GM21515 (cell line): ENCODE data around the gene EPC1.

Experiments used
- ATAC-seq: cut with Tn5 transposase; IDR thresholded peaks from one replicate; pipeline ENCODE4 v1.9.1; 2021; ENCODE audit not compliant: unreplicated experiment

EPC1 gene

GRCh38 chr10:32295027-32295426 lies 51.9 kb downstream of the EPC1 start:
- no peak for ATAC-seq

DNA sequence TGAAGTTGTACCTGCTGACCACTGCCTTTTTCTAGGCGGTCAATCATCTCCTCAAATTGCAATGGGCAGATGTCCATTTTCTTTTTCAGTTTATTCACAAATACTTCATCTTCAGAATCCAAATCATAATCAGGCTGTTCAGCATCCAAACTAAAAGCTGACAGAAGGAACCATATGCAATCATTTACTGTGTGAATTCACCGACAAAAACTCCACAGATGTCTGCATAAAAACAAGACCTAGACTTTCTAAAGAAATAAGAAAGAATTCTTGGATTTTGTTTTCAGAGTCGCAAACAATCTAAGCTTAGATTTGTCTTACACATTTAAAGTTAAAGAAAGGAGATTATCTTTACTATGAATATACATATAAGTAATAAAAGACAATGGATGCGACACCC lies 53.4 kb downstream of the EPC1 start:
- ATAC-seq = no peak

- no peak for ATAC-seq
Measured at GRCh38 chr10:32279795-32280194, 67.2 kb downstream of the EPC1 start.

DNA sequence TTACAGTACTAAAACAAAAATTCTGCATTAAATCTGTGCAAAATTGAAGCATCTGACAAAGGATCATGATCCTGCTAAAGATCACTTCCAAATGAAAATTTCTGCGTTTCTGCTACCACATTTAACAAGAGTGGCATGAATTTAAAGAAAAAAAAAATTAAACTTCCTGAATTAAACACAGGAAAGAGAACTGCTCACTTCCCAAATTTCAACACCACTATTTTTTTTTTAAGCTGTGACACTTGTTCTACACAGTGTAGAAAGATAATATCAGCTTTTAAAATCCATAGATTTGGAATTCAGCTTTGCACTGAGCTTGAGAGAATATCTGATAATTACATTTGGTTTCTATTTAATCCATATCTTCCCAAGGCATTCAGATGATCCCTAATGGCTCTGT lies 73.6 kb downstream of the EPC1 start:
- ATAC-seq = no peak

- ATAC-seq = no peak
Measured at GRCh38 chr10:32271617-32272016, 75.3 kb downstream of the EPC1 start.

DNA sequence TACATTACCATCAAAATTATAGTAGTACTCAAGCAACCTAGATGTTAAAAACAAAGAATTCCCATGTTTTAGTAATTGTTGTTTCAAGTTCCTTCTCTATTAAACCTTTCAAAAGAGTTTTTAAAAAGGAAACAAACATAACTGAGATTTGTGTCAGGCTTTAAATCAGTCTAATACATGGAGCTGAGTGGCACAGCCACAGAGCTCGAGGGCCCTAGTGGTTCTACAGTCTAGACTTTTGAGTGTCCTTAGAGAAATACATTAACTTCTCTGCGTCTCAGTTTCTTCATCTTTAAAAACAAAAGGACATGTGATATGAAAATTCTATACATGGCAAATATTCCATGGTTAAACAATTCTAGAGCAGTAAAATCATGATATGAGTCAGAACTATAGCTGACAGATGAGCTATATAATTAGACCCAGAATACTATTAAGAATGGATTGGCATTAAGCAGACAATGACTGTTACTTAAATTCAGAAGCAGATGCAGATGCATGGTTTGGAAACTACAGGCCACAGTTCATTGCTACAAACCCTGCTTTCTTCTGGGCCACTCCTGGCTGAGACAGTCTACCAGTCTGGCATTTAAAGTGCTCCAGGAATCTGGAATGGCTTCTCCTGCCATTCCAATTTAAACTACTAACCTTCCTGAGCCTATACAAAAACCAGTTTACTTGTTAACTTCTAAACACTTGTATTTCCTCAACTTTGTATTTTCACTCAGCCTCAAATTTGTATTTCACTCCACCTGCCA lies 77.4 kb downstream of the EPC1 start:
- no peak for ATAC-seq

DNA sequence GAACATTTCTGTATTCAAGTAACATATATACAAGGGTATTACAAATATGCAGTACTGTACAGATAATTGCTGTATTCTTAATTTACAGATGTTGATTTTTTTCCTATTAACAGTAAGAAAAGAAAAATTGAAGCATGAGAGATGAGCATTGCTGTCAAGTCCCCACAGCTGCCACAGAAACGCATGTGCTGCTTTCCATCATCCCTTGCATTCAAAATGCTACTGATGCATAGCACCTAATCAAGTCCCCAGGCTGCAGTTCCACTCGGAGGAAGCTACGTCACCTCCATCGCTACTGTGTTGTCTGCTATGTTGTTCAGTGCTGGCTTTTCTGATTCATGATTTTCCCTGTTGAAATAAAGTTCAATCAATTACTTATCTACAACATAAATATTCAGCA lies 78.2 kb downstream of the EPC1 start:
- ATAC-seq = no peak

- no peak for ATAC-seq
Measured at GRCh38 chr10:32266979-32267378, 80.0 kb downstream of the EPC1 start.

GRCh38 chr10:32266566-32266965 lies 80.4 kb downstream of the EPC1 start:
- no peak for ATAC-seq

- no peak for ATAC-seq
Measured at GRCh38 chr10:32265756-32266155, 81.2 kb downstream of the EPC1 start.

GRCh38 chr10:32263300-32263699 lies 83.7 kb downstream of the EPC1 start:
- ATAC-seq = no peak

GRCh38 chr10:32259551-32259950 lies 87.4 kb downstream of the EPC1 start:
- ATAC-seq = no peak

- ATAC-seq = peak; percentile 66
Measured at GRCh38 chr10:32256613-32257437, 90.1 kb downstream of the EPC1 start.

DNA sequence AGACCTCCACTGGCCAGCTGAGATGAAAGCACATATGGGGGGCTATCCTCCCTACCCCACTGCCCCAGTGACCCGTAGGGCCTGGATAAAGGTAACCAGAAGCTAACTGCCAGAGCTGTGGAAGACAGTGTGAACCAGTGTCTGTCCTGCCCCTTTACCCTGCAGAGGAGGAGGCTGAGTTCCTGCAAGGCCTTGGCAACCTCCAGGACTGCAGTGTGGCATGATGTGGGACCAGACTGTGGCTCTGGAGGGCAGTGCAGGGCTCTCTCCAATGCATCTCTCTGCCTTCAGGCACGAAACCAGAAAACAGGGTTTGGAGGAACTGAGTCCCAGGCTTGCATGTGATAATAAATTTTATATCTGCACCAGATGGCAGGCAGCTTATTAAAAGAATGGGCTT lies 93.1 kb downstream of the EPC1 start:
- no peak for ATAC-seq

DNA sequence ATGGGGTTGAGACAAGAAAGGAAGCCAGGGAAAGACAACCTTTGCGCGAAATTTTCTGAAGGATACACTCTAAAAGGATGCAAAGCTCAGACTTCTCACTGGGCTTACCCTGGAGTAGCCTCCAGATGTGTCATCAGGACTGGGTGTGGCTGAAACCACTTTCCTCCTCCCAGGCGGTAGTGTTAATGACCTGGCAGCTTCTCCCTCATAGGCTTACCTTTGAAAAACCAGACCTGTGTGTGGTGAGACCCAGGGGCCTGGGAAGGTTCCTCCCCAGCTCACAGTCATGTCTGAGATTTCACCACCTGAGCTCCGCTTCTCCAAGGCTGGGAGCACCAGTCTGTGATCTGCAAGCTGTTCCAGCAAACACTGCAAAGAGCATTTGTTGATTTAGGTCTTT lies 93.7 kb downstream of the EPC1 start:
- no peak for ATAC-seq

- ATAC-seq = peak; percentile 68
Measured at GRCh38 chr10:32250489-32250888, 96.5 kb downstream of the EPC1 start.

- ATAC-seq = no peak
Measured at GRCh38 chr10:32246685-32247084, 100.3 kb downstream of the EPC1 start.

GRCh38 chr10:32245760-32246159 lies 101.2 kb downstream of the EPC1 start:
- no peak for ATAC-seq

- no peak for ATAC-seq
Measured at GRCh38 chr10:32244421-32245207, 102.3 kb downstream of the EPC1 start.

GRCh38 chr10:32244011-32244410 lies 102.9 kb downstream of the EPC1 start:
- no peak for ATAC-seq

GRCh38 chr10:32241946-32242345 lies 105.0 kb downstream of the EPC1 start:
- ATAC-seq = no peak

DNA sequence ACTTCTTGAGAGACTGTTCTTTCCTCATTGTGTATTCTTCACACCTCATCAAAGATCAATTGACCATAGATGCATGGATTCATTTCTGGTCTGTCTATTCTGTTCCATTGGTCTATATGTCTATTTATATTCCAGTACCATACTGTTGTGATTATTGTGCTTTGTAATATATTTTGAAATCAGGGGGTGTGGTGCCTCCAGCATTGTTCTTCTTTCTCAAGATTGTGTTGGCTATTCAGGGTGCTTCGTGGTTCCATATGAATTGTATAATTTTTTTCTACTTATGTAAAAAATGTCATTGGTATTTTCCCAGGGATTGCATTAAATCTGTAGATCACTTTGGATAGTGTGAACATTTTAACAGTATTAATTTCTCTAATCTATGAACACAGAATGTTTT lies 106.5 kb downstream of the EPC1 start:
- no peak for ATAC-seq
